Bronchus fibroblast of lung (primary cell): ENCODE measurements around the gene CCNH. TPM values are rescaled to one million over a fixed set of nuclear protein-coding genes. Genes with fewer than 3 reads are reported as not detected.

Source experiments
- total RNA-seq: library from RNA; depleted of rRNA; stranded (reverse); fragments of >200 nt; gene quantifications from 2 replicates; pipeline ENCODE4 v1.2.3, GENCODE V29; 2015

The CCNH gene
- 80.0 and 100 TPM in 2 replicates for total RNA-seq

GRCh38 chr5:87412630-87413342, at the start of gene CCNH:
CCNH (minus strand) TSS chr5:87412930; CDS start chr5:87412794, 136 bp downstream.

Other genes starting within 250 kb of the CCNH start
- 26.8 and 30.9 TPM in 2 replicates for gene RASA1, start 145.0 kb downstream of the CCNH start, total RNA-seq